ENCODE results near the gene SNRPE. TPM values are rescaled to one million over a fixed set of nuclear protein-coding genes. Genes with fewer than 3 reads are reported as not detected.

SNRPE gene
- total RNA-seq, 1 experiment from 2014 or later = 288 TPM

DNA sequence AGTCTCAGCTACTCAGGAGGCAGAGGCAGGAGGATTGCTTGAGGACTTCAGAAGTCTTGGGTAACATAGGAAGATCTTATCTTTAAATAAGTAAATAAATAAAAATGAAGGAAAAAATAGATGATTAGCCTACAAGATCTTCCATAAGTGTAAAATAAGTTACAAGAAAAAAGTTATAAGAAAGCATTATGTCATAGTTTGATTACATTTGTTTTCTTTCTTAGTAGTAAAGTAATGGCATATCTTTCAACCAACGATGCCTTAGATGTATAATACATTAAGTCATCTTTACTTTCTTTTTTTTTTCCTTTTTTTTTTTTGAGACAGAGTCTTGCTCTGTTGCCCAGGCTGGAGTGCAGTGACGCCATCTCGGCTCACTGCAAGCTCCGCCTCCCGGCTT is 46.5 kb downstream of the SNRPE start:
- Histone ChIP-seq H3K79me2 (ENCODE audit: insufficient read depth, low read length) (no peaks in the 10 kb centered on the region), H3K36me3 (ENCODE audit: control insufficient read depth in 1 of 2, insufficient read depth in 2 of 2, low read length in 2 of 2) (no peaks in the 10 kb centered on the region), H3K27me3 (ENCODE audit: insufficient read depth, low read length) (no peaks in the 10 kb centered on the region), H3K27ac (ENCODE audit: low read depth, low read length) (no peak overlapping the region), H3K9me3 (ENCODE audit: control insufficient read depth in 1 of 2, insufficient read depth in 1 of 2, low read depth in 1 of 2, low read length in 2 of 2) (no peaks in the 10 kb centered on the region), H3K4me2 (ENCODE audit: low read length) (peak overlapping the region; percentile 61; the same call in 1 of the 2 replicates), H2AFZ (ENCODE audit: low read depth, low read length, poor library complexity, severe bottlenecking) (peak overlapping the region; percentile 81), H3K4me1 (ENCODE audit: control insufficient read depth in 1 of 2, insufficient read depth in 2 of 2, low read length in 2 of 2) (peaks cover 17 to 32% of the 10 kb centered on the region in 2 experiments), H4K20me1 (ENCODE audit: insufficient read depth) (no peaks in the 10 kb centered on the region), H3K9ac (ENCODE audit: low read length) (no peak overlapping the region), H3K4me3 (replicated peaks in 1 of 2; ENCODE audit: low read depth in 1 of 2, low read length in 2 of 2) (no peak overlapping the region), H3K9me2 (ENCODE audit: insufficient read depth) (no peaks in the 10 kb centered on the region)
- RAD21 ChIA-PET (ENCODE audit: low non-redundant PET in 1 of 2, low total read pairs in 2 of 2, uncharacterized antibody in 2 of 2, unreplicated experiment in 2 of 2) = no interaction called here
- DNase-seq (ENCODE audit: low read depth, low spot score) = no peak
- BruUV-seq (replicated peaks) = no TSS peak
- no peak for TF ChIP-seq RAD21 (IDR thresholded peaks at IDR 0.05; ENCODE audit: low read depth)
- TF ChIP-seq ZFX (IDR thresholded peaks at IDR 0.05) = no peak
- no peak for TF ChIP-seq YY1 (IDR thresholded peaks at IDR 0.05; ENCODE audit: extremely low read depth, insufficient replicate concordance, low read depth, low read length)
- TF ChIP-seq SP1 (IDR thresholded peaks at IDR 0.05; ENCODE audit: low read depth) = no peak
- TF ChIP-seq CBX3 (IDR thresholded peaks at IDR 0.05; ENCODE audit: low read depth) = no peak
- no peak for TF ChIP-seq ELF1 (IDR thresholded peaks at IDR 0.05; ENCODE audit: borderline replicate concordance, low read depth)
- no peak for TF ChIP-seq EZH2 (IDR thresholded peaks at IDR 0.05)
- TF ChIP-seq FOSL1 (IDR thresholded peaks at IDR 0.05; ENCODE audit: low read depth) = no peak
- TF ChIP-seq, protein P1, sequence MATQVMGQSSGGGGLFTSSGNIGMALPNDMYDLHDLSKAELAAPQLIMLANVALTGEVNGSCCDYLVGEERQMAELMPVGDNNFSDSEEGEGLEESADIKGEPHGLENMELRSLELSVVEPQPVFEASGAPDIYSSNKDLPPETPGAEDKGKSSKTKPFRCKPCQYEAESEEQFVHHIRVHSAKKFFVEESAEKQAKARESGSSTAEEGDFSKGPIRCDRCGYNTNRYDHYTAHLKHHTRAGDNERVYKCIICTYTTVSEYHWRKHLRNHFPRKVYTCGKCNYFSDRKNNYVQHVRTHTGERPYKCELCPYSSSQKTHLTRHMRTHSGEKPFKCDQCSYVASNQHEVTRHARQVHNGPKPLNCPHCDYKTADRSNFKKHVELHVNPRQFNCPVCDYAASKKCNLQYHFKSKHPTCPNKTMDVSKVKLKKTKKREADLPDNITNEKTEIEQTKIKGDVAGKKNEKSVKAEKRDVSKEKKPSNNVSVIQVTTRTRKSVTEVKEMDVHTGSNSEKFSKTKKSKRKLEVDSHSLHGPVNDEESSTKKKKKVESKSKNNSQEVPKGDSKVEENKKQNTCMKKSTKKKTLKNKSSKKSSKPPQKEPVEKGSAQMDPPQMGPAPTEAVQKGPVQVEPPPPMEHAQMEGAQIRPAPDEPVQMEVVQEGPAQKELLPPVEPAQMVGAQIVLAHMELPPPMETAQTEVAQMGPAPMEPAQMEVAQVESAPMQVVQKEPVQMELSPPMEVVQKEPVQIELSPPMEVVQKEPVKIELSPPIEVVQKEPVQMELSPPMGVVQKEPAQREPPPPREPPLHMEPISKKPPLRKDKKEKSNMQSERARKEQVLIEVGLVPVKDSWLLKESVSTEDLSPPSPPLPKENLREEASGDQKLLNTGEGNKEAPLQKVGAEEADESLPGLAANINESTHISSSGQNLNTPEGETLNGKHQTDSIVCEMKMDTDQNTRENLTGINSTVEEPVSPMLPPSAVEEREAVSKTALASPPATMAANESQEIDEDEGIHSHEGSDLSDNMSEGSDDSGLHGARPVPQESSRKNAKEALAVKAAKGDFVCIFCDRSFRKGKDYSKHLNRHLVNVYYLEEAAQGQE (IDR thresholded peaks at IDR 0.05; ENCODE audit: low read depth) = no peak
- TF ChIP-seq JUND (IDR thresholded peaks at IDR 0.05) = no peak
- TF ChIP-seq, protein P2, sequence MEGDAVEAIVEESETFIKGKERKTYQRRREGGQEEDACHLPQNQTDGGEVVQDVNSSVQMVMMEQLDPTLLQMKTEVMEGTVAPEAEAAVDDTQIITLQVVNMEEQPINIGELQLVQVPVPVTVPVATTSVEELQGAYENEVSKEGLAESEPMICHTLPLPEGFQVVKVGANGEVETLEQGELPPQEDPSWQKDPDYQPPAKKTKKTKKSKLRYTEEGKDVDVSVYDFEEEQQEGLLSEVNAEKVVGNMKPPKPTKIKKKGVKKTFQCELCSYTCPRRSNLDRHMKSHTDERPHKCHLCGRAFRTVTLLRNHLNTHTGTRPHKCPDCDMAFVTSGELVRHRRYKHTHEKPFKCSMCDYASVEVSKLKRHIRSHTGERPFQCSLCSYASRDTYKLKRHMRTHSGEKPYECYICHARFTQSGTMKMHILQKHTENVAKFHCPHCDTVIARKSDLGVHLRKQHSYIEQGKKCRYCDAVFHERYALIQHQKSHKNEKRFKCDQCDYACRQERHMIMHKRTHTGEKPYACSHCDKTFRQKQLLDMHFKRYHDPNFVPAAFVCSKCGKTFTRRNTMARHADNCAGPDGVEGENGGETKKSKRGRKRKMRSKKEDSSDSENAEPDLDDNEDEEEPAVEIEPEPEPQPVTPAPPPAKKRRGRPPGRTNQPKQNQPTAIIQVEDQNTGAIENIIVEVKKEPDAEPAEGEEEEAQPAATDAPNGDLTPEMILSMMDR (IDR thresholded peaks at IDR 0.05 in 2 of 3, conservative IDR thresholded peaks at IDR 0.05 in 1 of 3; ENCODE audit: borderline replicate concordance in 1 of 3, insufficient read depth in 1 of 3, low read depth in 2 of 3, low read length in 2 of 3) = no peak
- TF ChIP-seq POLR2AphosphoS5 (IDR thresholded peaks at IDR 0.05; ENCODE audit: low read depth, low read length) = no peak
- no peak for TF ChIP-seq ZNF274 (IDR thresholded peaks at IDR 0.05; ENCODE audit: low read depth, low read length)
- POLR2A ChIA-PET = no interaction called here
- CTCF ChIA-PET = interaction anchor here (0.6 kb wide), 1 partner anchor 28 kb away, joined by 4 read pairs; no protein-coding TSS in a partner anchor
- no peak for ATAC-seq
- intact Hi-C loops (cut with micrococcal nuclease) = loop anchor here (10.0 kb wide), 1 partner anchor 147 kb away; no protein-coding TSS in a partner anchor
